Kidney epithelial cell (primary cell): ENCODE results near the gene MKLN1. TPM values are rescaled to one million over a fixed set of nuclear protein-coding genes. Genes with fewer than 3 reads are reported as not detected.
"Not testable (repeated sequence)": the region's sequence is repeated elsewhere in the genome, so short reads cannot be mapped to it uniquely, and the experiment has no call there.

Experiments used
- DNase-seq: peaks from one replicate; pipeline ENCODE4 v3.0.0-alpha.2; 2010; ENCODE audit warnings: low read depth
- H3K27me3 ChIP-seq: 2 replicates; pipeline ENCODE4 v1.6.0; 2011; ENCODE audit warnings: low read length; ENCODE audit not compliant: control insufficient read depth, insufficient read depth
- H3K36me3 ChIP-seq: 2 replicates; pipeline ENCODE4 v1.5.1; 2011; ENCODE audit warnings: low read length; ENCODE audit not compliant: control insufficient read depth, insufficient read depth
- H3K4me3 ChIP-seq: 2 replicates; pipeline ENCODE4 v1.5.1; 2011; ENCODE audit warnings: low read depth, mild to moderate bottlenecking, control low read depth, low read length
- CTCF ChIP-seq: IDR thresholded peaks from 2 replicates; pipeline ENCODE4 v1.5.1; 2011; ENCODE audit warnings: mild to moderate bottlenecking, moderate library complexity, low read length, control low read depth, inconsistent platforms; ENCODE audit not compliant: insufficient read depth, poor library complexity, severe bottlenecking
- total RNA-seq: library from RNA; depleted of rRNA; stranded (reverse); fragments of >200 nt; gene quantifications from 2 replicates; pipeline ENCODE4 v1.2.3, GENCODE V29; 2015

MKLN1 gene
- total RNA-seq, 1 donor from 2014 or later, result 18.8 TPM

GRCh38 chr7:131412031-131412430 lies 84.4 kb downstream of the MKLN1 start:
- H3K27me3 ChIP-seq, result no peaks in the 10 kb centered on the region
- TF ChIP-seq CTCF, result no peak
- no peaks in the 10 kb centered on the region for H3K36me3 ChIP-seq
- no peak overlapping the region for H3K4me3 ChIP-seq
- DNase-seq, result no peak

- DNase-seq, result no peak
- Histone ChIP-seq H3K36me3 (no peaks in the 10 kb centered on the region), H3K27me3 (no peaks in the 10 kb centered on the region), H3K4me3 (no peak overlapping the region)
- no peak for TF ChIP-seq CTCF
These were observed 86.0 kb downstream of the MKLN1 start for GRCh38 chr7:131413711-131414110.

GRCh38 chr7:131424219-131424822 lies 96.6 kb downstream of the MKLN1 start:
- Histone ChIP-seq H3K4me3 (no peak overlapping the region), H3K27me3 (no peaks in the 10 kb centered on the region), H3K36me3 (no peaks in the 10 kb centered on the region)
- peak; percentile 49 for TF ChIP-seq CTCF
- no peak for DNase-seq

GRCh38 chr7:131425992-131426391 lies 98.3 kb downstream of the MKLN1 start:
- DNase-seq, result no peak
- Histone ChIP-seq H3K27me3 (no peaks in the 10 kb centered on the region), H3K4me3 (no peak overlapping the region), H3K36me3 (no peaks in the 10 kb centered on the region)
- TF ChIP-seq CTCF, result no peak

GRCh38 chr7:131430826-131431225 lies 103.2 kb downstream of the MKLN1 start:
- DNase-seq, H3K36me3 ChIP-seq, H3K27me3 ChIP-seq, H3K4me3 ChIP-seq: not testable (repeated sequence)

- TF ChIP-seq CTCF, result no peak
- Histone ChIP-seq H3K27me3 (no peaks in the 10 kb centered on the region), H3K4me3 (no peak overlapping the region), H3K36me3 (no peaks in the 10 kb centered on the region)
- no peak for DNase-seq
These were observed 103.6 kb downstream of the MKLN1 start for GRCh38 chr7:131431289-131431688.
